Pancreas (tissue), 10 donors: Measurements from ENCODE around the gene SPATA9. TPM values are rescaled to one million over a fixed set of nuclear protein-coding genes. Genes with fewer than 3 reads are reported as not detected.
A peak's percentile ranks its signal among the peaks of the same experiment; 100 is the strongest.
"Not testable (repeated sequence)": the region's sequence is repeated elsewhere in the genome, so short reads cannot be mapped to it uniquely, and the experiment has no call there.

Experiments used
- ATAC-seq, 4 donors: fragments of 200-7000 bp; cut with Tn5 transposase; one replicate each; pipeline versions ENCODE4 v1.8.0 to v1.9.1; 2020; ENCODE audit warnings: mild to moderate bottlenecking in 4 of 4, moderate library complexity in 4 of 4
- DNase-seq, 6 donors: peaks; one replicate each; pipeline ENCODE4 v3.0.0-alpha.2; 2020
- FAIRE-seq: peaks from 2 replicates; lab custom pipeline; 2012; peaks lifted over from hg19 to GRCh38; lab: Jason Lieb, UNC
- H3K27ac ChIP-seq, 4 donors: fragments of 200-600 bp; sonication (generic); 1 replicate in 3 of 4; 2 replicates in 1 of 4; pipeline versions ENCODE4 v1.5.0 to v1.8.0; 2020
- H3K27me3 ChIP-seq, 4 donors: fragments of 200-600 bp; one replicate each; pipeline ENCODE4 v1.8.0; 2021
- H3K36me3 ChIP-seq, 3 donors: fragments of 200-600 bp; sonication (generic) in 1 of 3; one replicate each; pipeline versions ENCODE4 v1.5.0 to v1.8.0; 2020 to 2021
- H3K4me1 ChIP-seq, 3 donors: fragments of 200-600 bp; one replicate each; pipeline ENCODE4 v1.8.0; 2021
- H3K4me3 ChIP-seq, 4 donors: fragments of 200-600 bp; sonication (generic) in 2 of 4; one replicate each; pipeline versions ENCODE4 v1.5.0 to v1.8.0; 2020 to 2021
- H3K9me3 ChIP-seq, 4 donors: fragments of 200-600 bp; one replicate each; pipeline ENCODE4 v1.8.0; 2021
- WGBS, 2 donors: extraction: QIAGEN DNeasy Blood & Tissue Kit; methylation state at CpG; one replicate each; pipeline ENCODE4 v1.1.7; 2013; 5-methylcytosine and 5-hydroxymethylcytosine counted together
- intact Hi-C, 3 donors: fragments of 100-400 bp; cut with DNase I; formaldehyde crosslinking; loops; one replicate each; pipeline versions ENCODE4 v1.11.1 to v1.14.2; 2022
- polyA plus RNA-seq, 2 donors: library from polyadenylated mRNA; stranded (reverse); fragments of 200-250 nt; gene quantifications; one replicate each; pipeline ENCODE4 v1.2.3, GENCODE V29; 2013
- total RNA-seq, 6 donors: library from RNA; stranded (reverse); fragmentation: NEBNext Ultra II Directional in 4 of 6; extraction: Animal tissue kit (Norgen Biotek cat#: 25700) in 4 of 6; gene quantifications; one replicate each; pipeline versions ENCODE4 v1.2.1 to v1.2.4, GENCODE V29; 2021 to 2023
- TF ChIP-seq, protein P1 (sequence below), 4 donors: fragments of 200-600 bp; sonication (generic) in 3 of 4; IDR thresholded peaks; one replicate each; pipeline versions ENCODE4 v1.5.0 to v1.8.0; 2021; ENCODE audit warnings: antibody characterized with exemption in 4 of 4
- donor health status: healthy with polysubstance abuse.
- donor health status: DM: no; HTN: no; CAD: no; lungs with moderate emphysema.
- donor health status: DM: no; HTN: no; CAD: no.
- donor health status: control.
- donor health status: control.
- donor health status: Bipolar disorder and iron deficiency.
- donor health status: DM: yes; HTN: yes; CAD: no.
- donor health status: DM: no; HTN: no; CAD: no.
- donor health status: DM: no; HTN: no; CAD: no.
- donor health status: DM: yes; HTN: yes; CAD: no.

The SPATA9 gene
- total and polyA plus RNA-seq, 8 donors: 0.12 to 1.3 (median 0.48) TPM

DNA sequence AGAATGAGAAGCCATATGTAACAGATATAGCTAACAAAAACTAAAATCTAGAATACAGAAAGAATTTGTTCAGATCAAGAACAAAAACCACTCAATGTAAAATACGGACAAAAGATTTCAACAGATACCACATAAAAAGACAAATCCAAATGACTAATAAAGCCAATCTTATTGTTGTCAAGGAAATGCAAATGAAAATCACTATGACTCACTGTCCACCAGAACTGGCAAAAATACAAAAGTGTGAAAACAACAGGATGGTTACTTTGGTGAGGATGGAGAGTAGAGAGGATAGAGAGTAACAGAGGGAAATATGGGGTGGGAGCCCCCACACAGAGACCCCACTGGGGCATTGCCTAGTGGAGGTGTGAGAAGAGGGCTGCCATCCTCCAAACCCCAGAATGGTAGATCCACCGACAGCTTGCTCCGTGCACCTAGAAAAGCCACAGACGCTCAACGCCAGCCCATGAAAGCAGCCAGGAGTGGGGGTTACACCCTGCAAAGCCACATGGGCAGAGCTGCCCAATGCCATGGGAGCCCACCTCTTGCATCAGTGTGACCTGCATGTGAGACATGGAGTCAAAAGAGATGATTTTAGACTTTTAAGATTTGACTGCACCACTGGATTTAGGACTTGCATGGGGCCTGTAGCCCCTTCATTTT, 33.1 kb upstream of the SPATA9 start:
- TF ChIP-seq, protein P1, sequence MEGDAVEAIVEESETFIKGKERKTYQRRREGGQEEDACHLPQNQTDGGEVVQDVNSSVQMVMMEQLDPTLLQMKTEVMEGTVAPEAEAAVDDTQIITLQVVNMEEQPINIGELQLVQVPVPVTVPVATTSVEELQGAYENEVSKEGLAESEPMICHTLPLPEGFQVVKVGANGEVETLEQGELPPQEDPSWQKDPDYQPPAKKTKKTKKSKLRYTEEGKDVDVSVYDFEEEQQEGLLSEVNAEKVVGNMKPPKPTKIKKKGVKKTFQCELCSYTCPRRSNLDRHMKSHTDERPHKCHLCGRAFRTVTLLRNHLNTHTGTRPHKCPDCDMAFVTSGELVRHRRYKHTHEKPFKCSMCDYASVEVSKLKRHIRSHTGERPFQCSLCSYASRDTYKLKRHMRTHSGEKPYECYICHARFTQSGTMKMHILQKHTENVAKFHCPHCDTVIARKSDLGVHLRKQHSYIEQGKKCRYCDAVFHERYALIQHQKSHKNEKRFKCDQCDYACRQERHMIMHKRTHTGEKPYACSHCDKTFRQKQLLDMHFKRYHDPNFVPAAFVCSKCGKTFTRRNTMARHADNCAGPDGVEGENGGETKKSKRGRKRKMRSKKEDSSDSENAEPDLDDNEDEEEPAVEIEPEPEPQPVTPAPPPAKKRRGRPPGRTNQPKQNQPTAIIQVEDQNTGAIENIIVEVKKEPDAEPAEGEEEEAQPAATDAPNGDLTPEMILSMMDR (IDR thresholded peaks at IDR 0.05): no peak
- no peak overlapping the region for H3K4me3 ChIP-seq
- H3K27me3 ChIP-seq: no peaks in the 10 kb centered on the region
- no peak overlapping the region for H3K27ac ChIP-seq
- WGBS, 2 donors: 93 to 94% methylated on average over 5 of the region's 5 CpGs
- peaks cover 0 to 20% (median 13%) of the 10 kb centered on the region in 3 donors for H3K4me1 ChIP-seq
- ATAC-seq (no peak), DNase-seq (no peak), FAIRE-seq (no peak)
- H3K9me3 ChIP-seq: no peaks in the 10 kb centered on the region
- H3K36me3 ChIP-seq: no peaks in the 10 kb centered on the region
- intact Hi-C loops: no loop called here

DNA sequence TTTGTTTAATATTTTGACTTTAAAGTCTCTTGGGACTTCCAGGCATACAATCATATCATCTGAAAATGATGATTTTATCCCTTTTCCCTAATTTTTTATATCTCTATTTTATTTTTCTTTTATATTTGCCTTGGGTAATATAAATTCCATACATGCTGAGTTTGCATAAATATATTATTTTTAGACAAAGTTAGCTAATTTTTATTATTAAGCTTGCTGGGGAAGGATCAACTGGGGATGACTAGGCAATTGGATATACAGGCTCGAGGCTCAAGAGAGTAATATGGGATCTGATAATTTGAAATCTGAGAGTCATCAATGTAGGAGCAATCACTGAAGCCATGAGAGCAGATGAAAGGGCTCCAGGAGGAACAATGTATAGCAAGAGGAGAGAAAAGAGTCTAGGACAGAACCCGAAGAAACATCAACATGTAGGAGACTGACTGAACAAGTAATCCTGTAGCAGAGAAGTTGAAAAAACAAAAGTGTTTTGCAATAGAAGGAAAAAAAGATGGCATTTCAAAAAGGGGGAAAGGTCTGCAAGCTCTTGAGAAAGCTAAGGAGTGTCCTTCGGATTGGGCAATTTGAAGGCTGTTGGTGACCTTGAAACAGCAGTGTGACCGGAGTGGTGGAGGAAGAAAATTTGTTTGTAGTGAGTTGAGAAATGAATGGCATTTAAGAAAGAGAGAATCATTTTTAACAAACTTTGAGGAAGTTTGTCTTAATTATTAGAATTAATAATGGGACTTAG, 31.3 kb upstream of the SPATA9 start:
- Histone ChIP-seq H3K4me3 (no peak overlapping the region), H3K27me3 (no peaks in the 10 kb centered on the region), H3K4me1 (peaks cover 0 to 6% (median 0%) of the 10 kb centered on the region in 3 donors), H3K9me3 (no peaks in the 10 kb centered on the region), H3K27ac (no peak overlapping the region), H3K36me3 (no peaks in the 10 kb centered on the region)
- 56 to 59% methylated on average over 4 of the region's 4 CpGs for whole genome bisulfite sequencing, 2 donors
- intact Hi-C loops: no loop called here
- no peak for DNase-seq
- TF ChIP-seq, protein P1 (IDR thresholded peaks at IDR 0.05): no peak
- peak in 3 of 4 donors; percentile 39 to 67 (median 47) for ATAC-seq
- no peak for FAIRE-seq

GRCh38 chr5:95713246-95713645, 30.5 kb upstream of the SPATA9 start:
- intact Hi-C loops, H3K4me3 ChIP-seq, H3K27ac ChIP-seq, H3K4me1 ChIP-seq, FAIRE-seq, H3K36me3 ChIP-seq, H3K9me3 ChIP-seq, H3K27me3 ChIP-seq, ATAC-seq, DNase-seq: not testable (repeated sequence)
- WGBS, 2 donors: 91 to 94% methylated on average over 4 to 5 of the region's 5 CpGs

DNA sequence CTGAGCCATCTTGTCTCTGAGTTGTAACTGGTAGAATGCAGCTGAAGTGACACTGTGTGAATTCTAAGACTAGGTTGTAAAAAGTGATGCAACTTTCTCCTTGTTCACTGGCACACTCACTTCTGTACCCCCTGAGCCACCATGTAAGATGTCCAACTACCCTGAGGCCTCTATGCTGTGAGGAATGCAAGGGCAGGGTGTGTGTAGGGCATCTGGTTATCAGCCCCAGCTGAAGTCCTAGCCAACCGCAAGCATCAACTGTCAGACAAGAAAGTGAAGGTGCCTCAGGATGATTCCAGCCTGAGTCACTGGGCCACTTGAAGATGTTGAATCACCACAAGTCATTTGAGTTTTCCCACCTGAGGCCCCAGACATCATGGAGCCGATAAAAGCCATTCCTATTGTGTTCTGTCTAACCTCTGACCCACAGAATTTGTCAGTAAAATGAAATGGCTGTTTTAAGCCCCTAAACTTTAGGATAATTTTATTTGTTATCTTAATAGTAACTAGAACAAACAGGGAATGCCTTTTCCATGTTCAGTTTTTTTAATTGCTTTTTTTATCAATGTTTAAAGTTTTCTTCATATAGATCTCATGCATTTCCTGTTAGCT, 29.7 kb upstream of the SPATA9 start:
- Histone ChIP-seq H3K27ac (no peak overlapping the region), H3K36me3 (no peaks in the 10 kb centered on the region), H3K4me3 (no peak overlapping the region), H3K27me3 (no peaks in the 10 kb centered on the region), H3K9me3 (no peaks in the 10 kb centered on the region), H3K4me1 (peaks cover 0 to 6% (median 0%) of the 10 kb centered on the region in 3 donors)
- TF ChIP-seq, protein P1 (IDR thresholded peaks at IDR 0.05): no peak
- WGBS, 2 donors: 91 to 96% methylated on average over 2 of the region's 2 CpGs
- no peak for ATAC-seq
- intact Hi-C loops: no loop called here
- no peak for FAIRE-seq
- DNase-seq: no peak

DNA sequence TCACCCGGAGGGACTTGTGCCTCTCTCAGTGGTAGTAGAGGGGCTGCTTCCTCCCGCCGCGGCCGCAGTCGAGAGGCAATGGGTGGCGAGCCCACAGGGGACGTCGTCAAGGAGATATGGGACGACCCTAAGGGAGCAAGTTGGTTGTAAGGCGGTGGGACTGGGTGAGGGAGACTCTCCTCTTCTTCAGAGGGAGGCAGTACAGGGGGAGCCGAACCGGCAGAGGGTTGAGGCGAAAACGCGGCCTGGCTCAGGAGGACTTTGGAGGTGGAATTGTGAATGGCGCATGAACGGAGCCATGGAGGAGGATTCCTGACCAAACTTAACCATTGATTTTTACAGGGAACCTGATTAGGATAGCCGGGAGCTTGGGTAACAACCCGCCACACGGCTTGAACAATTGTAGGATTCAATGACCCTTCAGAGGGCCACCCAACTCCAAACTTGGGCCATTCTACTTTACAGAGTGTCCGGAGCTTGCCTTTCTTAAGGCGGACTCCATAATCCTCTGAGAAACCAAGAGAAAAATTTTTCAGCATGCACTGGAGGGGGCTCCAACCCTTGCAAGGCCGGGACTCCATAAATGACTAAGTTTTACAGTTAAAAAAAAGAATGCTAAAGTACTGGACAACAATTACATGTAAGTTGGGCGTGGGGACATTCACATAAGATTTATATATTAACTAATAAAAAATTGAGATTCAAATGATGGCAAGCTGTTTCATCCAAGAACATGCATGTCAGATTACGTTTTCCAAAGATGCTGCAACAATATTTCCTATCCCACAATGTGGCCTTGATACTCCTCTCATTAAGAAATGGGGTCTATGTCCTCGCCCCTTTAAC, 28.9 kb upstream of the SPATA9 start:
- no peaks in the 10 kb centered on the region for H3K36me3 ChIP-seq
- H3K4me3 ChIP-seq: no peak overlapping the region
- H3K27me3 ChIP-seq: no peaks in the 10 kb centered on the region
- FAIRE-seq (no peak), DNase-seq (peak in 1 of 6 donors; percentile 55), ATAC-seq (no peak)
- intact Hi-C loops: no loop called here
- 91 to 96% methylated on average over 27 of the region's 27 CpGs for WGBS, 2 donors
- TF ChIP-seq, protein P1 (IDR thresholded peaks at IDR 0.05): no peak
- no peak overlapping the region for H3K27ac ChIP-seq
- no peaks in the 10 kb centered on the region for H3K9me3 ChIP-seq
- H3K4me1 ChIP-seq: peaks cover 0 to 6% (median 0%) of the 10 kb centered on the region in 3 donors

GRCh38 chr5:95710651-95711500, 28.1 kb upstream of the SPATA9 start:
- peak in 1 of 4 donors; percentile 9 for ATAC-seq
- H3K9me3 ChIP-seq, H3K27ac ChIP-seq, intact Hi-C loops, DNase-seq, H3K36me3 ChIP-seq, H3K27me3 ChIP-seq, H3K4me1 ChIP-seq, FAIRE-seq: not testable (repeated sequence)
- 65 to 77% methylated on average over 23 of the region's 23 CpGs for WGBS, 2 donors
- peak overlapping the region in 1 of 4 donors; percentile 6 for H3K4me3 ChIP-seq
